Measurements from ENCODE around the gene SAYSD1.

Gene SAYSD1

GRCh38 chr6:39151211-39151610, 36.2 kb upstream of the SAYSD1 start:
- no peaks in the 10 kb centered on the region for H3F3A ChIP-seq (ENCODE audit: insufficient read depth)
- H3K79me2 ChIP-seq (ENCODE audit: insufficient read depth, low read length): no peaks in the 10 kb centered on the region
- H3K36me3 ChIP-seq (ENCODE audit: low read length): no peaks in the 10 kb centered on the region
- no peaks in the 10 kb centered on the region for H3K9me3 ChIP-seq (ENCODE audit: insufficient read depth, low read length)
- H4K20me1 ChIP-seq (ENCODE audit: low read depth, low read length): no peaks in the 10 kb centered on the region; the same call in 1 of the 2 replicates
- no peak overlapping the region for H2AFZ ChIP-seq (ENCODE audit: low read depth, low read length, severe bottlenecking)
- no peaks in the 10 kb centered on the region for H3K9me2 ChIP-seq (replicated peaks; ENCODE audit: insufficient read depth, low read length)
- no peak overlapping the region for H3K27ac ChIP-seq (ENCODE audit: low read depth, low read length)
- 0 out of 2 replicates have a peak, but pooled peaks cover 4% of the 10 kb centered on the region for H3K27me3 ChIP-seq (ENCODE audit: low read length)
- no peak overlapping the region for H3K9ac ChIP-seq (ENCODE audit: low read length)
- H3K4me2 ChIP-seq (ENCODE audit: low read depth, low read length, poor library complexity, severe bottlenecking): no peak overlapping the region
- no peak overlapping the region for H3K4me3 ChIP-seq (ENCODE audit: insufficient read depth, low read length, poor library complexity, severe bottlenecking)
- TF ChIP-seq CTCF (IDR thresholded peaks at IDR 0.05; ENCODE audit: insufficient read depth, low read length, poor library complexity, severe bottlenecking) (no peak), EZH2phosphoT487 (conservative IDR thresholded peaks at IDR 0.05; ENCODE audit: low read length) (no peak)

GRCh38 chr6:39144481-39145173, 29.6 kb upstream of the SAYSD1 start:
- Histone ChIP-seq H4K20me1 (ENCODE audit: low read depth, low read length) (no peaks in the 10 kb centered on the region), H3K27me3 (ENCODE audit: low read length) (no peaks in the 10 kb centered on the region), H3F3A (ENCODE audit: insufficient read depth) (no peaks in the 10 kb centered on the region), H3K4me3 (ENCODE audit: insufficient read depth, low read length, poor library complexity, severe bottlenecking) (no peak overlapping the region), H3K27ac (ENCODE audit: low read depth, low read length) (no peak overlapping the region), H3K79me2 (ENCODE audit: insufficient read depth, low read length) (no peaks in the 10 kb centered on the region), H3K36me3 (ENCODE audit: low read length) (no peaks in the 10 kb centered on the region), H3K9ac (ENCODE audit: low read length) (no peak overlapping the region), H2AFZ (ENCODE audit: low read depth, low read length, severe bottlenecking) (no peak overlapping the region), H3K4me2 (ENCODE audit: low read depth, low read length, poor library complexity, severe bottlenecking) (no peak overlapping the region), H3K9me2 (replicated peaks; ENCODE audit: insufficient read depth, low read length) (no peaks in the 10 kb centered on the region), H3K9me3 (ENCODE audit: insufficient read depth, low read length) (no peaks in the 10 kb centered on the region)
- no peak for TF ChIP-seq EZH2phosphoT487 (conservative IDR thresholded peaks at IDR 0.05; ENCODE audit: low read length)
- TF ChIP-seq CTCF (IDR thresholded peaks at IDR 0.05; ENCODE audit: insufficient read depth, low read length, poor library complexity, severe bottlenecking): no peak

- H3K4me3 ChIP-seq (ENCODE audit: insufficient read depth, low read length, poor library complexity, severe bottlenecking): no peak overlapping the region
- H3K27me3 ChIP-seq (ENCODE audit: low read length): no peaks in the 10 kb centered on the region
- no peak overlapping the region for H3K4me2 ChIP-seq (ENCODE audit: low read depth, low read length, poor library complexity, severe bottlenecking)
- no peak overlapping the region for H2AFZ ChIP-seq (ENCODE audit: low read depth, low read length, severe bottlenecking)
- no peak overlapping the region for H3K27ac ChIP-seq (ENCODE audit: low read depth, low read length)
- no peaks in the 10 kb centered on the region for H3F3A ChIP-seq (ENCODE audit: insufficient read depth)
- no peaks in the 10 kb centered on the region for H3K79me2 ChIP-seq (ENCODE audit: insufficient read depth, low read length)
- H3K36me3 ChIP-seq (ENCODE audit: low read length): no peaks in the 10 kb centered on the region
- no peaks in the 10 kb centered on the region for H3K9me2 ChIP-seq (replicated peaks; ENCODE audit: insufficient read depth, low read length)
- no peak overlapping the region for H3K9ac ChIP-seq (ENCODE audit: low read length)
- no peaks in the 10 kb centered on the region for H3K9me3 ChIP-seq (ENCODE audit: insufficient read depth, low read length)
- H4K20me1 ChIP-seq (ENCODE audit: low read depth, low read length): no peaks in the 10 kb centered on the region
- TF ChIP-seq CTCF (IDR thresholded peaks at IDR 0.05; ENCODE audit: insufficient read depth, low read length, poor library complexity, severe bottlenecking): no peak
- no peak for TF ChIP-seq EZH2phosphoT487 (conservative IDR thresholded peaks at IDR 0.05; ENCODE audit: low read length)
These were observed 28.4 kb upstream of the SAYSD1 start for GRCh38 chr6:39143238-39143930.
